ENCODE data around the gene FKBP10.

DNA sequence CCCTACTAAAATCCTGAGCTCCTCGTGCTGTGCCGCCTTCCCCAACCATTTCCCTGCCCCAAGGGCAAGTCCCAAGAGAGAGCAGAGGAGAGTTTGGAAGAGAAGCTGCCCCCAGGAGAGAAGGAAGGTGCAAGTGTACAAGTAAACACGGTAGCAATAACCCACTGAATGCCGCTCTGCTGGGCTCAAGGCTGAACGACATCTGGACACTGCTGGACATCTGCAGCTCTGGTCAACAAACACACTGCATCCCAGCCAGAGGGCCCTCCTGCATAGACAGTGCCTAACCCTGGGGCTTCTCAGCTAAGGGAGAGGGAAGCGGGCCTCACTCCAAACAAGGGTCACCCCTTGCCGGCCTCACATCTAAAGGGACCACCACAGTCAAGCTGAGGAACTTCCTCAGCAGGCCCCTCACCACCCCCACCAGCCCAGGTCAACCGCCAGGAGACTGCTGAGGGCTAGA lies 39.0 kb upstream of the FKBP10 start:
- TF ChIP-seq, protein P1, sequence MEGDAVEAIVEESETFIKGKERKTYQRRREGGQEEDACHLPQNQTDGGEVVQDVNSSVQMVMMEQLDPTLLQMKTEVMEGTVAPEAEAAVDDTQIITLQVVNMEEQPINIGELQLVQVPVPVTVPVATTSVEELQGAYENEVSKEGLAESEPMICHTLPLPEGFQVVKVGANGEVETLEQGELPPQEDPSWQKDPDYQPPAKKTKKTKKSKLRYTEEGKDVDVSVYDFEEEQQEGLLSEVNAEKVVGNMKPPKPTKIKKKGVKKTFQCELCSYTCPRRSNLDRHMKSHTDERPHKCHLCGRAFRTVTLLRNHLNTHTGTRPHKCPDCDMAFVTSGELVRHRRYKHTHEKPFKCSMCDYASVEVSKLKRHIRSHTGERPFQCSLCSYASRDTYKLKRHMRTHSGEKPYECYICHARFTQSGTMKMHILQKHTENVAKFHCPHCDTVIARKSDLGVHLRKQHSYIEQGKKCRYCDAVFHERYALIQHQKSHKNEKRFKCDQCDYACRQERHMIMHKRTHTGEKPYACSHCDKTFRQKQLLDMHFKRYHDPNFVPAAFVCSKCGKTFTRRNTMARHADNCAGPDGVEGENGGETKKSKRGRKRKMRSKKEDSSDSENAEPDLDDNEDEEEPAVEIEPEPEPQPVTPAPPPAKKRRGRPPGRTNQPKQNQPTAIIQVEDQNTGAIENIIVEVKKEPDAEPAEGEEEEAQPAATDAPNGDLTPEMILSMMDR (IDR thresholded peaks at IDR 0.05; ENCODE audit: low read depth, low read length, missing input control), result no peak
- no peak for TF ChIP-seq YY1 (IDR thresholded peaks at IDR 0.05)
